Esophagus squamous epithelium (tissue), 4 donors: ENCODE results near the gene CNTNAP4.

Experiments
- POLR2A ChIP-seq, 4 donors: fragments of 450-650 bp; IDR thresholded peaks; one replicate each; pipeline ENCODE4 v1.6.1; 2017; ENCODE audit warnings: antibody characterized with exemption in 4 of 4, mild to moderate bottlenecking in 4 of 4, moderate library complexity in 3 of 4
- TF ChIP-seq, protein P1 (sequence below), 6 experiments: fragments of 450-650 bp in 4 of 6; fragments of 200-600 bp in 2 of 6; sonication (generic) in 2 of 6; IDR thresholded peaks; one replicate each; pipeline ENCODE4 v1.5.1; 2016 to 2019; ENCODE audit warnings: antibody characterized with exemption in 6 of 6, mild to moderate bottlenecking in 4 of 6, moderate library complexity in 4 of 6

DNA sequence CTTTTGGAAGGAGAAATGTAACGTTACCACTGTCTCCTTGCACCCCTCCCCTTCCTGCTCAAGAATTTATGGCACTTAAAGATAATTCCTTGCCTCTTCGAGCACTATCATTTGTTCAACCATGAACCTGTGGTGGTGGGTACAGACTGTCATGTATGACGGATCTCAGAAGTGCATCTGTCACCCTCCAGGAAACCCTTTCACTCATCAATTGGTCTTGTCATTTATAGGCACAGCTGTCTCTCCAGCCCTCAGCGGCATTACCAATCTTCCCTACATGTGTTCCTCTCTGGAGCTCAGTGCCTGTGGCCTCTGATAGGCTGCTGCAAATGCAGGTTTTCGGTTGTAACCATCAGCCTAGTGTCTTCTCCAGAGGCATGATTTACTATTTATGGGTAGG, 15.0 kb downstream of the CNTNAP4 start:
- TF ChIP-seq POLR2A (IDR thresholded peaks at IDR 0.05) = no peak
- TF ChIP-seq, protein P1, sequence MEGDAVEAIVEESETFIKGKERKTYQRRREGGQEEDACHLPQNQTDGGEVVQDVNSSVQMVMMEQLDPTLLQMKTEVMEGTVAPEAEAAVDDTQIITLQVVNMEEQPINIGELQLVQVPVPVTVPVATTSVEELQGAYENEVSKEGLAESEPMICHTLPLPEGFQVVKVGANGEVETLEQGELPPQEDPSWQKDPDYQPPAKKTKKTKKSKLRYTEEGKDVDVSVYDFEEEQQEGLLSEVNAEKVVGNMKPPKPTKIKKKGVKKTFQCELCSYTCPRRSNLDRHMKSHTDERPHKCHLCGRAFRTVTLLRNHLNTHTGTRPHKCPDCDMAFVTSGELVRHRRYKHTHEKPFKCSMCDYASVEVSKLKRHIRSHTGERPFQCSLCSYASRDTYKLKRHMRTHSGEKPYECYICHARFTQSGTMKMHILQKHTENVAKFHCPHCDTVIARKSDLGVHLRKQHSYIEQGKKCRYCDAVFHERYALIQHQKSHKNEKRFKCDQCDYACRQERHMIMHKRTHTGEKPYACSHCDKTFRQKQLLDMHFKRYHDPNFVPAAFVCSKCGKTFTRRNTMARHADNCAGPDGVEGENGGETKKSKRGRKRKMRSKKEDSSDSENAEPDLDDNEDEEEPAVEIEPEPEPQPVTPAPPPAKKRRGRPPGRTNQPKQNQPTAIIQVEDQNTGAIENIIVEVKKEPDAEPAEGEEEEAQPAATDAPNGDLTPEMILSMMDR (IDR thresholded peaks at IDR 0.05) = no peak
